T-helper 2 cell treated with Interferon-gamma antibody and Interleukin-4, amounts not matched to agents 100 ng/mL and 5 ng/mL, for 36 hours (primary cell): Measurements from ENCODE around the gene LGR4. TPM values are rescaled to one million over a fixed set of nuclear protein-coding genes. Genes with fewer than 3 reads are reported as not detected.
"Not testable (repeated sequence)": the region's sequence is repeated elsewhere in the genome, so short reads cannot be mapped to it uniquely, and the experiment has no call there.

Experiments
- intact Hi-C: fragments of 100-400 bp; cut with micrococcal nuclease; formaldehyde crosslinking; loops from one replicate; pipeline ENCODE4 v1.15.1; 2023
- total RNA-seq: library from RNA; stranded (reverse); gene quantifications from 2 replicates; pipeline ENCODE4 v1.2.3, GENCODE V29; 2022

LGR4 gene, protein sequence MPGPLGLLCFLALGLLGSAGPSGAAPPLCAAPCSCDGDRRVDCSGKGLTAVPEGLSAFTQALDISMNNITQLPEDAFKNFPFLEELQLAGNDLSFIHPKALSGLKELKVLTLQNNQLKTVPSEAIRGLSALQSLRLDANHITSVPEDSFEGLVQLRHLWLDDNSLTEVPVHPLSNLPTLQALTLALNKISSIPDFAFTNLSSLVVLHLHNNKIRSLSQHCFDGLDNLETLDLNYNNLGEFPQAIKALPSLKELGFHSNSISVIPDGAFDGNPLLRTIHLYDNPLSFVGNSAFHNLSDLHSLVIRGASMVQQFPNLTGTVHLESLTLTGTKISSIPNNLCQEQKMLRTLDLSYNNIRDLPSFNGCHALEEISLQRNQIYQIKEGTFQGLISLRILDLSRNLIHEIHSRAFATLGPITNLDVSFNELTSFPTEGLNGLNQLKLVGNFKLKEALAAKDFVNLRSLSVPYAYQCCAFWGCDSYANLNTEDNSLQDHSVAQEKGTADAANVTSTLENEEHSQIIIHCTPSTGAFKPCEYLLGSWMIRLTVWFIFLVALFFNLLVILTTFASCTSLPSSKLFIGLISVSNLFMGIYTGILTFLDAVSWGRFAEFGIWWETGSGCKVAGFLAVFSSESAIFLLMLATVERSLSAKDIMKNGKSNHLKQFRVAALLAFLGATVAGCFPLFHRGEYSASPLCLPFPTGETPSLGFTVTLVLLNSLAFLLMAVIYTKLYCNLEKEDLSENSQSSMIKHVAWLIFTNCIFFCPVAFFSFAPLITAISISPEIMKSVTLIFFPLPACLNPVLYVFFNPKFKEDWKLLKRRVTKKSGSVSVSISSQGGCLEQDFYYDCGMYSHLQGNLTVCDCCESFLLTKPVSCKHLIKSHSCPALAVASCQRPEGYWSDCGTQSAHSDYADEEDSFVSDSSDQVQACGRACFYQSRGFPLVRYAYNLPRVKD
- total RNA-seq: 0.11 TPM in 1 of 2 replicates, not detected in the other

DNA sequence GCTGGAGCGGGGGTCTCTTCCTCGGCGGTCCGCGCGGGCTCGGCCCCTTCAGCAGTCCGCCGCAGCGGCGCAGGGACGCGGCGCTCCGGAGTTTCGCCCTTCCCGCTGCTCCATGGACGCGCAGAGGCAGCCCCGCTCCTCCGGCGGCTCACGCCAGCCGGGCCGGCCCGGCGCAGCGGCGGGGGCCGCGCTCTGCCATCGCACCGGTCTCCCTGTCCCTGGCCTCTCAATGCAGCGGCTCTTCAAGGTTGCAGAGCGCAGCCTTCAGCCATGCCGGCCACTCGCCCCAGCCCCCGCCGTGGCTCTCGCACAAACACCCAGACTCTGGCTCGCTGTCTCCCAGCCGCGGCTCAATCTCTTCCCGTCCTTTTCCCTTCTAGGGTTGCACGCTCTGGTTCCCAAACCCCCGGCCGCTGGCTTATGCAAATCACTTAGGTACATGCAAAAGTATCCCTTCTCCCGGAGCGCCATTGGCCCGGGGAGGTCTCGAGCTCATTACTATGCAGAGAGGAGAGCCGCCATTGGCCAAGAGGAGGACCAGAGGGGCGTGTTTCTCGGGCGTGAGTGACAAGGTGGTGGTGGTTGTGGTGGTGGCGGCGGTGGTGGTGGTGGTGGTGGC is at the start of gene LGR4:
Gene LGR4 (minus strand): TSS at position 393 of the 619 bp plus-strand sequence. CDS start 488 bp downstream, outside the sequence.
- intact Hi-C loops: loop anchor here (1.0 to 5.0 kb wide), 2 partner anchors 35 to 109 kb away; partner anchors contain the start of genes CCDC34 and LIN7C

GRCh38 chr11:27520226-27520625 is 47.6 kb upstream of the LGR4 start:
- intact Hi-C loops: no loop called here

- intact Hi-C loops: no loop called here
These were observed 45.9 kb upstream of the LGR4 start for GRCh38 chr11:27518518-27518917.

DNA sequence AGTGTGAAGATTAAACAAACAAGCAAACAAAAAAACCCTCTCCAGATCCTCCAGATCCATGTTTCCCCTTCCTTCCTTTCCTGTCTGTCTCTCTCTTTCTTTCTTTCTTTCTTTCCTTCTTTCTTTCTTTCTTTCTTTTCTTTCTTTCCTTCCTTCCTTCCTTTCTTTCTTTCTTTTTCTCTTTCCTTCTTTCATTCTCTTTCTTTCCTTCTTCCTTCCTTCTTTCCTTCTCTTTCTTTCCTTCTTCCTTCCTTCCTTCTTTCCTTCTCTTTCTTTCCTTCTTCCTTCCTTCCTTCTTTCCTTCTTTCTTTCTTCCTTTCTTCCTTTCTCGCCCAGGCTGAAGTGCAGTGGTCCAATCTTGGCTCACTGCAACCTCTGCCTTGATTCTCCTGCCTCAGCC is 44.9 kb upstream of the LGR4 start:
- intact Hi-C loops: not testable (repeated sequence)

- intact Hi-C loops: no loop called here
These were observed 42.0 kb upstream of the LGR4 start for GRCh38 chr11:27514558-27514957.

DNA sequence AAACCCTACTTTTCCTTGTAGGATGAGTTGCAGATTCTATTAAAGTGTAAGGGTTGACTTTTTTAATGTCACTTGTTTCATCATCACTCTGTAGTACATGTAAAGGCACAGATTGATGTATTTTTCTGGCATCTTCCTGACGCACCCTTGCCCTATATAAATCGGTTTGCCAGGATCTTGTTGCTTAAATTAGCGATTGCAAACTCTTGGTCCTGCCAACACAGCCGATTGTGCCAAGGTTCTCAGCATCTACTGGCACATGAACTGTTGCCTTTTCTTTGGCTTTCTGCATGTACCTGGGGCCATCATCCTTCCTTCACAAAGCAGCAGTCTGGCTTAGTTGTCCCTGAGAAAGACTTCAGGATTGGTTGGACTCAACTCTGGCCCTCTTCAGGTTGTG is 41.5 kb upstream of the LGR4 start:
- intact Hi-C loops: no loop called here

GRCh38 chr11:27513389-27513788 is 40.8 kb upstream of the LGR4 start:
- intact Hi-C loops: no loop called here

- intact Hi-C loops: no loop called here
These were observed 39.6 kb upstream of the LGR4 start for GRCh38 chr11:27512238-27512637.

DNA sequence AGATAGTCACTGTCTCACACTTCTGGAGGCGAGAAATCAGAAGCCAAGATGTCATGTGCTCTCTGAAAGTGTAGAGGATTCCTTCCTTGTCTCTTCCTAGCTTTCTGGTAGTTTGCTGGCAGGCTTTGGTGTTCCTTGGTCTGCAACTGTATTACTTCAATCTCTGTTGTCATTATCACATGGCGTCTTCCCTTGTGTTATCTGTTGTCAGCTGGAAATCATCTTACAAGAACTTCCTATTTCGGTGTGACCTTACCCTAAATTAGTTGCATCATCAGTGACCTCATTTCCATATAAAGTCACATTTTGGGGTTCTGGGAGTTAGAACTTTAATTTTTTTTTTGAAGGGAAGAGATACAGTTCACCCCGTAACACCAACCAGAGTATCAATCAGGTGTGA is 37.3 kb upstream of the LGR4 start:
- intact Hi-C loops: loop anchor here (5.0 kb wide), 2 partner anchors 38 to 123 kb away; partner anchors contain the start of gene LGR4

GRCh38 chr11:27507557-27508322 is 35.1 kb upstream of the LGR4 start:
- intact Hi-C loops: loop anchor here (5.0 kb wide), 2 partner anchors 35 to 120 kb away; partner anchors contain the start of gene LGR4

DNA sequence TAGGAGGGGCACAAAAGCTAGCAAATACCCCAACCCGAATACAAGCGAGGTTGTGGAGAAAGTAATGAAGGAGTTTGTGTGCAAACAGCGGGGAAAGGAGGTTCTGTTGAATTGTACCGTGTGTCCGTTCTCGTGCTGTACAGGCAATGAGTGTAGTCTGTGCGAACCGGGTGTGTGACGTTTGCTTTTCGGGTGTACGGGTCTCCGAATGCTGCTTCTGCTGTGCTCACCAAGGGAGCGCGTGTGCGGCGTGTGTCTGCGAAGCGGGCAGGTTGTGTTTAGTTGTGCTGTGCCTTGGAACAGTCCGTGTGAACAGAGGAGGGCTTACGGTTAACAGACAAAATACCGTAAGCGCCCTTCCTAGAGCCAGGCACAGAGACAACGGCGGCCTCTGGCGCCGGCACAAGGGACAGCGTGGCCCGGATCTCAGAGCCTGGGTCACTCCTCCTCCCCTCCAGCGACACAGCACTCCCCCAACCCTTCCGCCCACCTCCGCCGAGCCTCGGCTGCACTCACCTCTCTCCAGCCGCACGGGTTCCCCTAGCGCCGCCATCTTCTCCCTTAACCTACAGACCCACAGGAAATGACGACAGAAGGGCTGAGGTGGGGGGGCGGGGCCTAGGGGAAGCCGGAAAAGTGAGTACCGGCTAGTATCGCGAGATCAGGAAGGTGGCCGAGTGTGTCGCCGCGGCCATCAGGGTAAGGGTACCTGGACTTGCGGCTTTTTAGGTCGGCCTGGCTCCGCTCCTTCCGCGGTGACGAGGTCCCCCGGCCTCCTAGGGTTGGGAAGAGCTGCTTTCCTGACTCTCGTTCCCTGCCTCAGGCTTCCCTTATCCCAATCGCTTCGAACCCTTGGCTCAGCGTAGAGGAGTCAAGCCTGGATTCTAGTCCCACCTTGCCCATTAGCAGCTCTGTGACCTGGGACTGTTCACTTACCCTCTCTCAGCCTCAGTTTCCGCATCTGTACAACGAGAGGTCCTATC is 33.9 kb upstream of the LGR4 start, which contains the start of gene LIN7C:
Gene LIN7C (minus strand): TSS at position 570 of the 983 bp plus-strand sequence. CDS start 17 bp downstream, at position 553.
- intact Hi-C loops: loop anchor here (1.0 to 5.0 kb wide), 5 partner anchors 9 to 602 kb away; partner anchors contain the start of genes CCDC34, KIF18A, LGR4 and METTL15

DNA sequence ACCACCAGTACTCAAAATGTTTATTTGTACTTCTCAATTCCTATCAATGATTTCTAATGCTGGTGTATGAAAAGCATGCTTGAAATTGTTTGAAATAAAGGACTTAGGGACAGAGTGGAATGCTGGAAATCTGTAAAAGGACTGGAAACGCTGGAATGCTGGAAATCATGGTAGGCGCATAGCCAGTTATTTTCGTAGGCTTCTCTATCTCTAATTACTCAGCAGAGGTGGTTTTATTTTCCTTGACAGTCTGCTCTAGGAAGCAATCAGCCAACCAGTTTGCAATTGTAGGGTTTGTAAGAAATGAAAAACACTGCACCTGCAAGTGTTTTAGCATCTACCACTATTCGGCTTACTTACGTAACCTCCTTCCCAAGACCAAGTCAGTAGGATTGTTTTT is 33.2 kb upstream of the LGR4 start:
- intact Hi-C loops: loop anchor here (1.0 to 5.0 kb wide), 5 partner anchors 8 to 603 kb away; partner anchors contain the start of genes CCDC34, KIF18A, LGR4 and METTL15

- intact Hi-C loops: no loop called here
These were observed 31.6 kb upstream of the LGR4 start for GRCh38 chr11:27504205-27504604.

DNA sequence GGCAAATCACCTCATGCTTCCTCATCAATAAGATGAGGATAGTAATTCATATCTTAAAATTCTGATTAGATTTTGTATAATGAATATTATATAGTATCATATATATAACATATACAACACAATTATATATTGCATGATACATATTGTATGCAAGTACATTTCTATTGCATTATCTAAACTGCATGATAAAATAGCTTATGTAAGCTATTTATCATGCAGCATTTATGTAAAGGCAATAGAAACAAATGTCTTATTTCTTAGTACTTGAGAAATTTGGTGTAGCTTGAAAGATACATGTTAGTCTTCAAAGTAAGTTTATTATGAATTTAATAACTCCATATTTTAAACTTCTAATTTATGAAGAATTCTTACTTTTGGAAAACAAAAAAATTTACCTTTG is 28.5 kb upstream of the LGR4 start:
- intact Hi-C loops: no loop called here

DNA sequence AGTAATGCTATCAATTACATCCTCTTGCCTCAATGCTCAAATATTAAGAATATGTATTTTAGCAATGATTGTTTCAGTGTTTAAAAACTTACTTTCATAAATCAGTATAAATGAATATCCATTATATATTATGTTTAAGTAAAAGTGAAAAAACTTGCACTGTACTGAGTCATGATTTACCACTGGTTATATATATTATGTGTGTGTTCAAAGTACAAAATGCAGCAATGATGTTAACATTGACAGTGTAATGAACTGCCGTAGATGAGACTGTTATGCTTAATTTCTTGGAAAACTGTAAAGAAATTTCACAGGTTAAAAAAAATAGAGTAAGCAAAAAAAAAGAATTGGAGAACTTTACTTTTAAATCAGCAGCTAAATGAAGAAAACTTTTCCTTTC is 25.3 kb upstream of the LGR4 start:
- intact Hi-C loops: loop anchor here (1.0 kb wide), 1 partner anchor 8 kb away; the partner anchor contains the start of gene LIN7C

- intact Hi-C loops: loop anchor here (1.0 kb wide), 1 partner anchor 9 kb away; the partner anchor contains the start of gene LIN7C
These were observed 24.8 kb upstream of the LGR4 start for GRCh38 chr11:27497284-27497866.

GRCh38 chr11:27496461-27496860 is 23.9 kb upstream of the LGR4 start:
- intact Hi-C loops: no loop called here

DNA sequence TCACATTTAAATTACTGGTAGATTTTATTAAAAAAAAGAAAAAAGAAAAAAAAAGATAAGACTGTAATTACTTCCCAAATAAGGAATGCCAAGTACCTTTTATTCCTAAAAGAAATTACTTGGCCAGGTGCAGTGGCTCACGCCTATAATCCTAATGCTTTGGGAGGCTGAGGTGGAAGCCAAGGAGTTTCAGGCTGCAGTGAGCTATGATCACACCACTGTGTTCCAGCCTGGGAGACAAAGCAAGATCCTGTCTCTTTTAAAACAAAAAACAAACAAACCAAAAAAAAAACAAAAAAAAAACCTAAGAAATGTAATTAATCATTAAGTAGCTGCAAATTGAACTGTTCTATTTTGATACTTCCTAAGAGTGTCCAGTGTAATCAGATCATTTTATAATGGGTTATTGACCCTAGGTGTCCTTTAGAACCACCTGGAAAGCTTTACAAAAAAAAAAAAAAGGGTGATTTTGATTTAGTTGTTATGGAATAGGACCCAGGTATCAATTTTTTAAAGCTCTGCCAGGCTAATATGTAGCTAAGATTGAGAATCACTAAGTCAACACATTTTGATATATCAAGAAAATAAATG is 23.2 kb upstream of the LGR4 start:
- intact Hi-C loops: no loop called here
